HG03196 (cell line): Measurements from ENCODE around the gene LRMDA.

Experiments
- ATAC-seq: cut with Tn5 transposase; IDR thresholded peaks from one replicate; pipeline ENCODE4 v1.9.1; 2021; ENCODE audit not compliant: unreplicated experiment

Gene LRMDA

GRCh38 chr10:76002262-76002854 lies 570.9 kb downstream of the LRMDA start:
- no peak for ATAC-seq

- no peak for ATAC-seq
Measured at GRCh38 chr10:76007667-76008181, 576.3 kb downstream of the LRMDA start.

- no peak for ATAC-seq
Measured at GRCh38 chr10:76009531-76009930, 578.1 kb downstream of the LRMDA start.

GRCh38 chr10:76010703-76011102 lies 579.3 kb downstream of the LRMDA start:
- no peak for ATAC-seq

GRCh38 chr10:76012716-76013327 lies 581.4 kb downstream of the LRMDA start:
- no peak for ATAC-seq

GRCh38 chr10:76015245-76015644 lies 583.8 kb downstream of the LRMDA start:
- ATAC-seq = no peak

GRCh38 chr10:76017026-76017732 lies 585.8 kb downstream of the LRMDA start:
- ATAC-seq = no peak

- ATAC-seq = no peak
Measured at GRCh38 chr10:76017733-76018433, 586.5 kb downstream of the LRMDA start.

- ATAC-seq = no peak
Measured at GRCh38 chr10:76020630-76021029, 589.2 kb downstream of the LRMDA start.

- no peak for ATAC-seq
Measured at GRCh38 chr10:76021398-76021797, 590.0 kb downstream of the LRMDA start.

- ATAC-seq = no peak
Measured at GRCh38 chr10:76022366-76022765, 590.9 kb downstream of the LRMDA start.

- no peak for ATAC-seq
Measured at GRCh38 chr10:76023007-76023406, 591.6 kb downstream of the LRMDA start.

- ATAC-seq = no peak
Measured at GRCh38 chr10:76024460-76025123, 593.2 kb downstream of the LRMDA start.

- no peak for ATAC-seq
Measured at GRCh38 chr10:76025124-76025477, 593.7 kb downstream of the LRMDA start.

GRCh38 chr10:76026176-76026771 lies 594.9 kb downstream of the LRMDA start:
- no peak for ATAC-seq

- ATAC-seq = no peak
Measured at GRCh38 chr10:76026905-76027304, 595.5 kb downstream of the LRMDA start.

GRCh38 chr10:76029782-76030181 lies 598.4 kb downstream of the LRMDA start:
- no peak for ATAC-seq

GRCh38 chr10:76031099-76031498 lies 599.7 kb downstream of the LRMDA start:
- no peak for ATAC-seq

GRCh38 chr10:76031769-76032699 lies 600.6 kb downstream of the LRMDA start:
- no peak for ATAC-seq

- ATAC-seq = no peak
Measured at GRCh38 chr10:76032700-76033039, 601.2 kb downstream of the LRMDA start.
